HG02588 (cell line): ENCODE measurements around the gene PDIA3.
"Not testable (repeated sequence)": the region's sequence is repeated elsewhere in the genome, so short reads cannot be mapped to it uniquely, and the experiment has no call there.

Experiments used
- ATAC-seq: cut with Tn5 transposase; IDR thresholded peaks from one replicate; pipeline ENCODE4 v1.9.1; 2021; ENCODE audit warnings: mild to moderate bottlenecking, moderate library complexity; ENCODE audit not compliant: unreplicated experiment

PDIA3 gene

DNA sequence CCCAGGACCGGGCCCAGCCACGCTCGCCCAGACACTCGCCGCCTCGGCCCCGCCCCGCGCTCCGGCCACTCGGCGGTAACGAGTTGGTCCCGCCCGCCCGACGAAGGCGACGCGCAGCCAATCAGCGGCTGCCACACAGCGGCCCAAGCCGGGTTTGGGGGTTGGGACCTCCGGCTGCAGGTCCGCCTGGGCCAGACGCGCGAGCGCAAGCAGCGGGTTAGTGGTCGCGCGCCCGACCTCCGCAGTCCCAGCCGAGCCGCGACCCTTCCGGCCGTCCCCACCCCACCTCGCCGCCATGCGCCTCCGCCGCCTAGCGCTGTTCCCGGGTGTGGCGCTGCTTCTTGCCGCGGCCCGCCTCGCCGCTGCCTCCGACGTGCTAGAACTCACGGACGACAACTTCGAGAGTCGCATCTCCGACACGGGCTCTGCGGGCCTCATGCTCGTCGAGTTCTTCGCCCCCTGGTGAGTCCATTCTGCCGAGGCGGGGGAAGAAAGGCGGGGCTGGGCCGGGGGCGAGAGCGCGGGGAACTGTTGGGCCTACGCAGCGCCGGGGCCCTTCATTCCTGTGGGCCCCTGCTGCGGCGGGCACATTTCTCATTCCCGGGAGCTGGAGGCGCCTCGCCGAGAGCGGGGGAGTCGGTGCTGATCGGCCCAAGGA lies at the start of gene PDIA3:
Gene PDIA3, plus strand, starts transcription at position 194 of the 658 bp plus-strand sequence. Its CDS starts 102 bp downstream, at position 296.
- peak; percentile 81 for ATAC-seq

GRCh38 chr15:43702174-43702573 lies 44.1 kb upstream of the PDIA3 start:
- ATAC-seq, result no peak

DNA sequence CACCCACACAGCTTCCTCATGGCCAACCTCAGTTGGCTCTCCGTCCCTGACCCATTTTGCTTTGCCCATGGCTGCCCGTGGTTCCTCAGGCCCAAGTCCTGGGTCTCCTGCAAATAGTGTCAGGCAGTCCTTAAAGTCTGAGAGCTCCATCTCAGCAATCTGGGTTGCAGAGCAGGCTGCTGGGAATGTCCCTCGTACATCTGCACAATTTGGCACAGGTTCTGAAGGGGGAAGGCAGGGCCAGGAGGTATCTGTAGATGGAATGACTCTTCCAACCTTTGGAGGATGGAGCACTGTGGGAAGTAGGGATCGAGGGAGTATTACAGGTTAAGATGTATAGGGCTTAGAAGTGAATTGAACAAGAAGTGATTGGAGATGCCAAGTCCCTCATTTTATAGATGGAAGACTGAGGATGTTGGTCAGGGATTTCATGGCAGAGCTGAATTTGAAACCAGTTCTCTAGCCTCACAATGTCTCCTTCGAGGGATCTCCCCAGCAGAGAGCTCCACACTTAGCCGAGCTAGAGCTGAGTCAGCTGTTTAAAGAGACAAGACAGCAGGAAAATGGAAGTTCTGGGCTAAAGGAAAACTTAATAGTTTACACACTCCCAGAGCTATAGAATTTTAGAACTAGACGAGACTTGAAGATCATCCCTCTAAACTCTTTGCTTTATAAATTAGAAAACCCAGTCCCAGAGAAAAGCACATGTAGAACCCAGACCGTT lies 43.4 kb upstream of the PDIA3 start:
- no peak for ATAC-seq

GRCh38 chr15:43710431-43711131 lies 35.7 kb upstream of the PDIA3 start:
- ATAC-seq, result not testable (repeated sequence)

DNA sequence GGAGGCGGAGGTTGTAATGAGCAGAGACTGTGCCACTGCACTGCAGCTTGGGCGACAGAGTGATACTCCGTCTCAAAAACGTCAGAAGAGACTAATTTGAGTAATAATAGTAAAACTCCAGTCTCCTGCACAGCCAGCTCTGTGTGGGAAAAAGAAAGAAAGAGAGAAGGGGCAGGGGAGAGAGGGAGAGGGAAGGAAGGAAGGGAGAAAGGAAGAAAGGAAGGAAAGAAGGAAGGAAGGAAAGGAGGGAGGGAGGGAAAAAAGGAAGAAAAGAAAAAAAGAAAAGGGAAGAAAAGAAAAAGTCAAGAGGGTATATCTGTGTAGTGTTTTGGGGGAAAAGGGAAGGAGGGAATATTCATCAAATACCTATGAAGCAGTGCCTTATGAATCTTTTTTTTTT lies 23.1 kb upstream of the PDIA3 start:
- ATAC-seq, result no peak

DNA sequence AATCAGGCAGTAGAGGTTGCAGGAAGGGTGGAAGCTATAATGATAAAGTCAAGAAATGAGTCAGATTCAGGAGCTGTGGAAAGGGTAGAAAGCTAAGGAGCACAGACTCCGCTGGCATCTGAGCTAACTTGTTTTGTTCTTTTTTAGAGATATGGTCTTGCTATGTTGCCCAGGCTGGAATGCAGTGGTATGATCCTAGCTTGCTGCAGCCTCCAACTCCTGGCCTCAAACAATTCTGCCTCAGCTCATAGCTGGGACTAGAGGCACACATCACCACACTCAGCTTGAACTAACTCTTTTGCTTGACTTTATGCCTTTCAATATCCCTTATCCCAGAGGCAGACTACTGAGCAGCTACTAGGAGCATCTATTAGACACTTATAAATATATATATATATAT lies 19.9 kb upstream of the PDIA3 start:
- ATAC-seq, result not testable (repeated sequence)

DNA sequence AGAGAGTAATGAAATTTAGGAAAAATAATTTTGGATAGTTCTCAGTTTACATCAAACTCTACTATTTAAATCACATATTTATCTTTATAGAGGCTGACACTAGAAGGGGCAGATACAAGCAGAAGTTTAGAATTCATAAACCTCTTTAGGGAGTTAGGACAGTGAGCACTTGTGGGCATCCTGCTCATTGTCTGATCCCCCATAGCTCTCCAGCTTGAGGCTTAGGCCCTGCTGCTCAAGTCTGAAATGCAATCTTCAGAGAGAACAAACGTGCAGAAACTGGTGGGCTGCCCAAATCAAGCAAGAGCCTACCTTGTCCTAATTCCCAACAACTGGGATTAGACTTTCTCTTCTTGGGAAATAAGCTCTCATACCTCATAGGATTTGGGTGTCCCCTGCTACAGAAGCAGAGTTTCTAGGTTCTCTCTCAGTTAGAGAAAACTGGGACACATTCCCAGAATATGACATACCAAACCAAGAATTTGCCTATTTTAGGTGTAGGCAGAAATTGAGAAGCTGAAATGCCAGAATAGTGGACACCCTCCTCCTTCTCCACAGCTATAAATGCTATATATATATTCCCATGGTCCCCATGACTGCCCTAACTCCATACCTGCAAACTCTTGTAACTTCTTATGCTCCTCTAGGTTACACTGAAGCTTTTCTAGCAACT lies 18.0 kb upstream of the PDIA3 start:
- not testable (repeated sequence) for ATAC-seq

GRCh38 chr15:43735416-43735815 lies 10.8 kb upstream of the PDIA3 start:
- no peak for ATAC-seq

DNA sequence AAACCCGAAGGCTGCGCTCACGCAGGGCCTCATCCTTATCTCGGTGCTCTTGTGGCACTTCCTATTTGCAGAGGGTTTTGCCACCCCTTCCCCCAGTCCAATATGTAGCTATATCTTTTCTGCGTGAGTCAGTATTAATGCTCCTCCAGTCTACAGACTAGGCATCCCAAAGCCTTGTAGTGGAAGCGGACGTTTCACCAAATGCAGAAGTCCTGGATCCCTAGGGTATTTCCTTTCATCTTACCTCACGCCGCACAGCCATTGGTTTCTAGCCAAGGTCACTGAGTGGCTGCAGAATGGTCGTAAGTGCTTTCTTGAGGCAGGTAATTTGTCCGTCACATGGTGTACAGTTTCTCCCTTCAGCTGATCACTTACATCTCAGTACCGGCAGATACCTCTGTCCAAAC lies 668 bp downstream of the PDIA3 start:
- peak; percentile 1 for ATAC-seq

- ATAC-seq, result no peak
Observed at GRCh38 chr15:43748376-43748775, 2.1 kb downstream of the PDIA3 start.

GRCh38 chr15:43749690-43750345 lies 3.6 kb downstream of the PDIA3 start:
- ATAC-seq, result no peak

DNA sequence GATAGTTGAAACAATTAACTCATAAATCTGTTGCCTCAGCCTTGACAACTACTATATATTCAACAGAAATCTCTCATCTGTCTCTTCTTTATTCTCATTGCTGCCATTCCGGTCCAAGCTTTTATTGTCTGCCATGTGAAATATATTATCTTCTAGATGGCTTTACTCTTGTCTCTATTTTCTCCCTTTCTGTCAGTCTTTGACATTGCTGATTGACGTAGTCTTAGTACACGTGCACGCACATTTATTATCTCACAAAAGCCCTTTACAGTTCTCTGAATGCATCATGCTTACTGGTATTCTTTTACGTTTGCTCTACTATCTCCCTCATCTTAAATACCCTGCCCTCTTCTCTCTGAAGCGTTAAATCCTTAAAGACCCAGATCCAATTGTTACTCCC lies 5.6 kb downstream of the PDIA3 start:
- ATAC-seq, result no peak

DNA sequence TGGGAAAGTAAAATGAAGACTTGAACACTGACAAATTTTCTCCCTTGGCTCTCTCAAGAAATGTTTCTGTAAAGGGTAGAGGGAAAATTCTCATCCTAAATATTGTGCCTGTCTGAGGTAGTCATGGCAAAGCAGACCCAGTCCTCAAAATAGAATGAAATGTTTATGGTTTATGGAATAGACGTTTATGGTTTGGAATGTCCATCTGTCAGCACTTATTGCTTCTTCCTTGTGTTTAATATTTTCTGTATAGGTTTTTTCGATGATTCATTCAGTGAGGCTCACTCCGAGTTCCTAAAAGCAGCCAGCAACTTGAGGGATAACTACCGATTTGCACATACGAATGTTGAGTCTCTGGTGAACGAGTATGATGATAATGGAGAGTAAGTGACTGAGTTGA lies 16.6 kb downstream of the PDIA3 start:
- ATAC-seq, result no peak

GRCh38 chr15:43763819-43764446 lies 17.7 kb downstream of the PDIA3 start:
- ATAC-seq, result no peak

GRCh38 chr15:43769584-43770228 lies 23.5 kb downstream of the PDIA3 start:
- no peak for ATAC-seq

DNA sequence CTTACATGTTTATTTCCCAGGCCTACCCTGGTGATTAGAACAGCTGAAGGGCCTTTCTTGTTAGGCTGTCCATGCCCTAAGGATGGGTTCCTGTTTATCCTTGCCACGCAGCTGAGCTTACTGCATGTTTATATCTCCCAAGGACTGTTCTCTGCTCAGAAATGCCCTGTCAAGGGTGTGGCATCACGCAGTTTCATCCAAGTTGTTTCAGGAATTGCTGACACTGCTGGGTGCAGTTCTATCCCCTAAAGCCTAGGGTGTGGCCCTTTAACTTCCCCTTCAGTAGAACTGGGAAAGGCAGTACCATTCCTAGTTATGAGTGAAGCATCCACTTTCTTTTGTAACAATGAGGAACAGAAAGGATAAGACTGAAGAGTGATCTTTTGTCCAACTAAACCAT lies 25.6 kb downstream of the PDIA3 start:
- no peak for ATAC-seq

DNA sequence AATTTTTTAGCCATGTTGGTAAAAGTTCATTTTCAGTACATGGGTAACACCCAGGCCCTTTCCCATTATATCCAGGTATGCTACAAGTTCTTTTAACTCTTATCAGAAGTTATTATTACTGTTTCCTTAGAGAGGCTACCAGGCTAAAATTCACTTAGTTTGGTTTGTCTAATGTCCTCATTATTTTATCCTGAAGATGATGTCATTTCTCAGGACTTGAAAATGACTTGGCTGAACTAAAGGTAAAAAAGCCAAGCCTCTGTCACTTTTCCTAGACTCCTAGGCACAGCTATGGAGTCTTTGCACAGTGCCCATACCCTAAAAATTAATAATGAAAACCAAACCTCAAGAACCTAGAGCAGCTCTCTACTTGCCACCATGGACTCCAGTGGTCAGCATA lies 26.4 kb downstream of the PDIA3 start:
- no peak for ATAC-seq

DNA sequence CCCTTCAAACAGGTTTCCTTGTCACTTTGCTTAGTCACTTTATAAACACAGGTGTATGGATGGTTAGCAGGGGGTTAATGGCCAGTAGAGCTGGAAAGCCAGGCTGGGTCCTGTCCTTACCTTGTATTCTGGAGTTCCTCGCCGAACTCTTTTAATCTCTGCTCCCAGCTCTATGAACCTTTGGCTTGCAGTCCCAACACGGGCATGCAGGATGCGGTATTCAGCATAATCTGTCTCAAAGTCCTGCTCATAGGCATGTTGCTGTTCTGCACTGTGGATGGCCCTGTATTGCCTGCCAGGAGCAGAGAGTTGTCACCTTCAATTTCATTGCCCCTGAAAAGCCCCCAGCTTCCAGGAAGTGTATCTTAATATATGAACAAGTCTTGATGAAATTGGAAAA lies 27.8 kb downstream of the PDIA3 start:
- no peak for ATAC-seq

DNA sequence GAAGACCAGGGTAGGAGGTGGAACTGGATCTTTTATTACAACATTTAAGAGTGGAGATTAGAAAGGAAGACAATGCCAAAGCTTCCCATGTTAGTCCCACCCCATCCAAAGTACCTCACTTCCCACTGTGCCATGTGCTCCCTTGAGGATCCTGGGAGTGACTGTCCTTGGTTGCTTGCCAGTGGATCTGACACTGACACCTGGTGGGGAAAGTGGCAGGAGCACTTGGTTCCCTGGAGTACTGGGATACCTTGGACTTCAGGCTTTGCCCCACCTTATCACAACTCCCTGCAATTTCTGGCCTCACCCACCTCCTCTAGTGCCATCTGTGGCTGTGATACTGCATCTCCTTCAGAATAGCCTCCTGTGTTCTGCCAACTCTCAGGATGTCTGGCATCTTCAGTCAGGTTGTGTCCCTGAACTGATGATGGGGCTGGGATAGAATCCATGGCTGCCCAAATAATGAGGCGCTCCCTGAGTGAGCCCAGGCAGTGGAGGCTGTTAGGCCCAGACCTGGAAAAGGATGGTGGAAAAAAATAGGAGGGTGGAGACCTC lies 29.2 kb downstream of the PDIA3 start:
- ATAC-seq, result no peak
